Measurements from ENCODE around the gene AP1B1. TPM values are rescaled to one million over a fixed set of nuclear protein-coding genes. Genes with fewer than 3 reads are reported as not detected.

AP1B1 gene
- total and polyA plus RNA-seq, 2 of the 13 experiments (the other 11 are each of a cell fraction or from before 2014, with no cell fraction given) = 26.6 to 29.7 TPM

DNA sequence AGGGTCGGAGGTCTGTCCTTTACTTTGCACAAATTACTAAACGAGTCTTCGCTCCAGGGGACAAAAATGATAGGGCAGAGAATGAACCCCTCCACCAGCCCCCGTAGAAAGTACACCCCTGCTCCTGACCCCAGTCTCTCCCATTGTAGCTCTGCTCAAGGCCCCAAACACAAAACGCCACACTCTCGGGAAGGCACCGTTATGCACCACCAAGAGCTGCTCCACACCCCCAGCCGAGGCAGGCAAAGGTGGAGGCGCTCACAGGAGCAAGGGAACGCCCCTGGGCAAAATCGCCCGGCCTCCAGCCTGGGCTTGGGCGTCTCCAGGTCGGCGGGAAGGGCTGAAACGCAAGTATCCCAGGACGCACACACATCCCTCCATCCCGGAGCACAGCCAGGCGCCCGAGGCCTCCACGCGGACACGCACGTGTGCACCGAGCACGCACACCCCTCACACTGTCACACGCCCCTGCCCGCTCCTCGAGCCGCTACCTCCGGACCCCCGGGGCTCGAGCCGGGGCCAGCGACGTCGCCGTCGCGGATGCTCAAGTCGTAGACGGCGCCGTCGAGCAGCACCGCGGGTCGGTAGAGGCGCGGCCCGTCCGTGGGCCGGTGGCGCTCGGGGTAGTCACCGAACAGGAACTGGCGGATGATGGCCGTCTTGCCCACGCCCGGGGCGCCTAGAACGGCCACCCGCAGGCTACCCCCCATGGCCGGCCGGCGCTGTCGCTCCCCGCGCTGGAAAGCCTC lies 73.7 kb downstream of the AP1B1 start:
- Histone ChIP-seq H3K79me2 (ENCODE audit: insufficient read depth, low read length) (no peaks in the 10 kb centered on the region), H4K20me1 (ENCODE audit: insufficient read depth, low read length) (no peaks in the 10 kb centered on the region; the same call in 1 of the 2 replicates), H3K27ac (ENCODE audit: extremely low read length, insufficient read depth, low read length) (no peak overlapping the region), H3K36me3 (replicated peaks in 1 of 2; ENCODE audit: control insufficient read depth in 1 of 2, insufficient read depth in 2 of 2, low read length in 2 of 2) (no peaks in the 10 kb centered on the region), H3K9ac (ENCODE audit: insufficient read depth, low read depth, low read length) (no peak overlapping the region), H3K4me2 (ENCODE audit: low read depth, low read length) (peak overlapping the region; percentile 73), H3K4me3 (replicated peaks in 1 of 3; ENCODE audit: insufficient read depth in 1 of 3, low read depth in 2 of 3, low read length in 3 of 3) (peak overlapping the region; percentile 13 to 70 (median 41); a peak in 5 of 6 replicates), H2AFZ (ENCODE audit: low read length) (no peak overlapping the region), H3K4me1 (ENCODE audit: insufficient read depth, low read length) (peaks cover 33% of the 10 kb centered on the region), H3K27me3 (ENCODE audit: control insufficient read depth in 1 of 2, insufficient read depth in 2 of 2, low read length in 2 of 2) (peaks cover 7 to 41% of the 10 kb centered on the region in 2 experiments), H3K9me3 (ENCODE audit: low read length) (no peaks in the 10 kb centered on the region)
- no peak for DNase-seq (ENCODE audit: low spot score)
- ChIA-PET CTCF (ENCODE audit: low intra/inter-chr PET ratio, low total read pairs) (no interaction called here), POLR2A (no interaction called here)
- BruUV-seq (replicated peaks) = no TSS peak
- intact Hi-C loops (cut with micrococcal nuclease; ENCODE audit: unreplicated experiment) = no loop called here
- ATAC-seq = peak; percentile 10
- in situ Hi-C loops (cut with HindIII; ENCODE audit: extremely low pct_ligation_motif_present, low pct_unique_long_range_greater_than_20kb) = no loop called here
- no peak for FAIRE-seq
- 4% methylated on average over 13 of the region's 69 CpGs for WGBS (ENCODE audit: low lambda C conversion rate)
- TF ChIP-seq ZNF383 (CRISPR knock-in tag; IDR thresholded peaks at IDR 0.05; ENCODE audit: borderline replicate concordance) = no peak
- TF ChIP-seq, protein P1, sequence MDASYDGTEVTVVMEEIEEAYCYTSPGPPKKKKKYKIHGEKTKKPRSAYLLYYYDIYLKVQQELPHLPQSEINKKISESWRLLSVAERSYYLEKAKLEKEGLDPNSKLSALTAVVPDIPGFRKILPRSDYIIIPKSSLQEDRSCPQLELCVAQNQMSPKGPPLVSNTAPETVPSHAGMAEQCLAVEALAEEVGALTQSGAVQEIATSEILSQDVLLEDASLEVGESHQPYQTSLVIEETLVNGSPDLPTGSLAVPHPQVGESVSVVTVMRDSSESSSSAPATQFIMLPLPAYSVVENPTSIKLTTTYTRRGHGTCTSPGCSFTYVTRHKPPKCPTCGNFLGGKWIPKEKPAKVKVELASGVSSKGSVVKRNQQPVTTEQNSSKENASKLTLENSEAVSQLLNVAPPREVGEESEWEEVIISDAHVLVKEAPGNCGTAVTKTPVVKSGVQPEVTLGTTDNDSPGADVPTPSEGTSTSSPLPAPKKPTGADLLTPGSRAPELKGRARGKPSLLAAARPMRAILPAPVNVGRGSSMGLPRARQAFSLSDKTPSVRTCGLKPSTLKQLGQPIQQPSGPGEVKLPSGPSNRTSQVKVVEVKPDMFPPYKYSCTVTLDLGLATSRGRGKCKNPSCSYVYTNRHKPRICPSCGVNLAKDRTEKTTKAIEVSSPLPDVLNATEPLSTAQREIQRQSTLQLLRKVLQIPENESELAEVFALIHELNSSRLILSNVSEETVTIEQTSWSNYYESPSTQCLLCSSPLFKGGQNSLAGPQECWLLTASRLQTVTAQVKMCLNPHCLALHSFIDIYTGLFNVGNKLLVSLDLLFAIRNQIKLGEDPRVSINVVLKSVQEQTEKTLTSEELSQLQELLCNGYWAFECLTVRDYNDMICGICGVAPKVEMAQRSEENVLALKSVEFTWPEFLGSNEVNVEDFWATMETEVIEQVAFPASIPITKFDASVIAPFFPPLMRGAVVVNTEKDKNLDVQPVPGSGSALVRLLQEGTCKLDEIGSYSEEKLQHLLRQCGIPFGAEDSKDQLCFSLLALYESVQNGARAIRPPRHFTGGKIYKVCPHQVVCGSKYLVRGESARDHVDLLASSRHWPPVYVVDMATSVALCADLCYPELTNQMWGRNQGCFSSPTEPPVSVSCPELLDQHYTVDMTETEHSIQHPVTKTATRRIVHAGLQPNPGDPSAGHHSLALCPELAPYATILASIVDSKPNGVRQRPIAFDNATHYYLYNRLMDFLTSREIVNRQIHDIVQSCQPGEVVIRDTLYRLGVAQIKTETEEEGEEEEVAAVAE (CRISPR knock-in tag; IDR thresholded peaks at IDR 0.05; ENCODE audit: borderline replicate concordance) = no peak
- no peak for TF ChIP-seq PHF8 (CRISPR knock-in tag; IDR thresholded peaks at IDR 0.05)
- no peak for TF ChIP-seq ATAD3A (CRISPR knock-in tag; IDR thresholded peaks at IDR 0.05)
- TF ChIP-seq, protein P2, sequence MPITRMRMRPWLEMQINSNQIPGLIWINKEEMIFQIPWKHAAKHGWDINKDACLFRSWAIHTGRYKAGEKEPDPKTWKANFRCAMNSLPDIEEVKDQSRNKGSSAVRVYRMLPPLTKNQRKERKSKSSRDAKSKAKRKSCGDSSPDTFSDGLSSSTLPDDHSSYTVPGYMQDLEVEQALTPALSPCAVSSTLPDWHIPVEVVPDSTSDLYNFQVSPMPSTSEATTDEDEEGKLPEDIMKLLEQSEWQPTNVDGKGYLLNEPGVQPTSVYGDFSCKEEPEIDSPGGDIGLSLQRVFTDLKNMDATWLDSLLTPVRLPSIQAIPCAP (CRISPR knock-in tag; IDR thresholded peaks at IDR 0.05; ENCODE audit: low read depth) = no peak
- 0 out of 2 replicates have a peak, but pooled peaks have one; percentile 17 for TF ChIP-seq HDAC1 (CRISPR knock-in tag; IDR thresholded peaks at IDR 0.05)
- TF ChIP-seq JARID2 (CRISPR knock-in tag; IDR thresholded peaks at IDR 0.05; ENCODE audit: insufficient replicate concordance) = no peak
- TF ChIP-seq HOXD1 (CRISPR knock-in tag; IDR thresholded peaks at IDR 0.05) = 0 out of 2 replicates have a peak, but pooled peaks have one; percentile 26
- TF ChIP-seq, protein P3, sequence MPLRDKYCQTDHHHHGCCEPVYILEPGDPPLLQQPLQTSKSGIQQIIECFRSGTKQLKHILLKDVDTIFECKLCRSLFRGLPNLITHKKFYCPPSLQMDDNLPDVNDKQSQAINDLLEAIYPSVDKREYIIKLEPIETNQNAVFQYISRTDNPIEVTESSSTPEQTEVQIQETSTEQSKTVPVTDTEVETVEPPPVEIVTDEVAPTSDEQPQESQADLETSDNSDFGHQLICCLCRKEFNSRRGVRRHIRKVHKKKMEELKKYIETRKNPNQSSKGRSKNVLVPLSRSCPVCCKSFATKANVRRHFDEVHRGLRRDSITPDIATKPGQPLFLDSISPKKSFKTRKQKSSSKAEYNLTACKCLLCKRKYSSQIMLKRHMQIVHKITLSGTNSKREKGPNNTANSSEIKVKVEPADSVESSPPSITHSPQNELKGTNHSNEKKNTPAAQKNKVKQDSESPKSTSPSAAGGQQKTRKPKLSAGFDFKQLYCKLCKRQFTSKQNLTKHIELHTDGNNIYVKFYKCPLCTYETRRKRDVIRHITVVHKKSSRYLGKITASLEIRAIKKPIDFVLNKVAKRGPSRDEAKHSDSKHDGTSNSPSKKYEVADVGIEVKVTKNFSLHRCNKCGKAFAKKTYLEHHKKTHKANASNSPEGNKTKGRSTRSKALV (CRISPR knock-in tag; IDR thresholded peaks at IDR 0.05) = peak; percentile 92
- TF ChIP-seq, protein P4, sequence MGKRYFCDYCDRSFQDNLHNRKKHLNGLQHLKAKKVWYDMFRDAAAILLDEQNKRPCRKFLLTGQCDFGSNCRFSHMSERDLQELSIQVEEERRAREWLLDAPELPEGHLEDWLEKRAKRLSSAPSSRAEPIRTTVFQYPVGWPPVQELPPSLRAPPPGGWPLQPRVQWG (CRISPR knock-in tag; IDR thresholded peaks at IDR 0.05; ENCODE audit: borderline replicate concordance, low read depth) = no peak
- TF ChIP-seq PTBP1 (IDR thresholded peaks at IDR 0.05; ENCODE audit: low read depth, low read length, poor library complexity, severe bottlenecking) = no peak
- TF ChIP-seq, protein P5, sequence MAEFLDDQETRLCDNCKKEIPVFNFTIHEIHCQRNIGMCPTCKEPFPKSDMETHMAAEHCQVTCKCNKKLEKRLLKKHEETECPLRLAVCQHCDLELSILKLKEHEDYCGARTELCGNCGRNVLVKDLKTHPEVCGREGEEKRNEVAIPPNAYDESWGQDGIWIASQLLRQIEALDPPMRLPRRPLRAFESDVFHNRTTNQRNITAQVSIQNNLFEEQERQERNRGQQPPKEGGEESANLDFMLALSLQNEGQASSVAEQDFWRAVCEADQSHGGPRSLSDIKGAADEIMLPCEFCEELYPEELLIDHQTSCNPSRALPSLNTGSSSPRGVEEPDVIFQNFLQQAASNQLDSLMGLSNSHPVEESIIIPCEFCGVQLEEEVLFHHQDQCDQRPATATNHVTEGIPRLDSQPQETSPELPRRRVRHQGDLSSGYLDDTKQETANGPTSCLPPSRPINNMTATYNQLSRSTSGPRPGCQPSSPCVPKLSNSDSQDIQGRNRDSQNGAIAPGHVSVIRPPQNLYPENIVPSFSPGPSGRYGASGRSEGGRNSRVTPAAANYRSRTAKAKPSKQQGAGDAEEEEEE (CRISPR knock-in tag; IDR thresholded peaks at IDR 0.05; ENCODE audit: borderline replicate concordance) = no peak
- TF ChIP-seq PHF20 (CRISPR knock-in tag; IDR thresholded peaks at IDR 0.05) = no peak

Data from HepG2 (cell line).